Measurements from ENCODE around the gene VAMP3.

- TF ChIP-seq CTCF (conservative IDR thresholded peaks at IDR 0.05; ENCODE audit: low read length) = no peak
- TF ChIP-seq EZH2phosphoT487 (IDR thresholded peaks at IDR 0.05; ENCODE audit: borderline replicate concordance, low read depth, low read length) = no peak
Measured at GRCh38 chr1:7727809-7728471, 43.2 kb upstream of the VAMP3 start.
